HG02885 (cell line): ENCODE measurements around the gene TARDBP.
A peak's percentile ranks its signal among the peaks of the same experiment; 100 is the strongest.
"Not testable (repeated sequence)": the region's sequence is repeated elsewhere in the genome, so short reads cannot be mapped to it uniquely, and the experiment has no call there.

Source experiments
- ATAC-seq: cut with Tn5 transposase; IDR thresholded peaks from one replicate; pipeline ENCODE4 v1.9.1; 2021; ENCODE audit warnings: mild to moderate bottlenecking; ENCODE audit not compliant: unreplicated experiment, poor library complexity

TARDBP gene

GRCh38 chr1:11012260-11013159 is at the start of gene TARDBP:
Gene TARDBP (plus strand): TSS chr1:11012654. CDS start chr1:11013728, 1,074 bp downstream.
- ATAC-seq, result peak; percentile 87

- ATAC-seq, result peak; percentile 44
Measured at GRCh38 chr1:10965546-10966226, 46.8 kb upstream of the TARDBP start.

- ATAC-seq, result no peak
Measured at GRCh38 chr1:10967090-10967489, 45.4 kb upstream of the TARDBP start.

- no peak for ATAC-seq
Measured at GRCh38 chr1:10968411-10968826, 44.0 kb upstream of the TARDBP start.

- no peak for ATAC-seq
Measured at GRCh38 chr1:10969267-10969970, 43.0 kb upstream of the TARDBP start.

- ATAC-seq, result no peak
Measured at GRCh38 chr1:10969971-10970332, 42.5 kb upstream of the TARDBP start.

- no peak for ATAC-seq
Measured at GRCh38 chr1:10973552-10973951, 38.9 kb upstream of the TARDBP start.

GRCh38 chr1:10973956-10974881 is 38.2 kb upstream of the TARDBP start:
- no peak for ATAC-seq

GRCh38 chr1:10975567-10976326 is 36.7 kb upstream of the TARDBP start:
- ATAC-seq, result no peak

- ATAC-seq, result no peak
Measured at GRCh38 chr1:10978719-10979118, 33.7 kb upstream of the TARDBP start.

GRCh38 chr1:10979483-10979920 is 33.0 kb upstream of the TARDBP start:
- ATAC-seq, result no peak

GRCh38 chr1:10980094-10980577 is 32.3 kb upstream of the TARDBP start:
- no peak for ATAC-seq

- no peak for ATAC-seq
Measured at GRCh38 chr1:10980841-10981727, 31.4 kb upstream of the TARDBP start.

- ATAC-seq, result peak; percentile 13
Measured at GRCh38 chr1:10986525-10986890, 25.9 kb upstream of the TARDBP start.

- ATAC-seq, result no peak
Measured at GRCh38 chr1:10987840-10988417, 24.5 kb upstream of the TARDBP start.

- ATAC-seq, result no peak
Measured at GRCh38 chr1:10989095-10989494, 23.4 kb upstream of the TARDBP start.

- not testable (repeated sequence) for ATAC-seq
Measured at GRCh38 chr1:10989920-10990516, 22.4 kb upstream of the TARDBP start.
